ENCODE data around the gene C6orf132. TPM values are rescaled to one million over a fixed set of nuclear protein-coding genes. Genes with fewer than 3 reads are reported as not detected.

The C6orf132 gene
- total RNA-seq, 1 experiment from 2014 or later = 31.9 TPM

GRCh38 chr6:42120895-42121865 is 21.2 kb downstream of the C6orf132 start:
- no peak for DNase-seq (ENCODE audit: unreplicated experiment)
- no peak overlapping the region for H3K4me3 Mint-ChIP-seq (ENCODE audit: unreplicated experiment)
- BruUV-seq (replicated peaks) = no TSS peak
- no peaks in the 10 kb centered on the region for H3K27me3 Mint-ChIP-seq (ENCODE audit: insufficient read depth, unreplicated experiment)
- H3K36me3 Mint-ChIP-seq (ENCODE audit: insufficient read depth, unreplicated experiment) = peaks cover 15% of the 10 kb centered on the region
- TF ChIP-seq CTCF (IDR thresholded peaks at IDR 0.05; ENCODE audit: unreplicated experiment) = no peak
- CTCF ChIA-PET = interaction anchor here (0.5 to 1.3 kb wide), 3 partner anchors 18 to 47 kb away, joined by 3 to 5 read pairs (median 3); no protein-coding TSS in a partner anchor
- peak overlapping the region; percentile 89 for H3K27ac Mint-ChIP-seq (ENCODE audit: low read depth, unreplicated experiment)
- intact Hi-C loops (cut with micrococcal nuclease) = no loop called here
- POLR2A ChIA-PET = interaction anchor here (0.7 to 2.8 kb wide), 5 partner anchors 18 to 73 kb away, joined by 3 to 15 read pairs (median 5); partner anchors contain the start of gene C6orf132
- H3K4me1 Mint-ChIP-seq (ENCODE audit: insufficient read depth, unreplicated experiment) = peaks cover 31% of the 10 kb centered on the region
- no peaks in the 10 kb centered on the region for H3K9me3 Mint-ChIP-seq (ENCODE audit: unreplicated experiment)

- Mint-ChIP-seq H3K4me3 (ENCODE audit: unreplicated experiment) (no peak overlapping the region), H3K27me3 (ENCODE audit: insufficient read depth, unreplicated experiment) (no peaks in the 10 kb centered on the region), H3K36me3 (ENCODE audit: insufficient read depth, unreplicated experiment) (peaks cover 5% of the 10 kb centered on the region), H3K4me1 (ENCODE audit: insufficient read depth, unreplicated experiment) (peaks cover 26% of the 10 kb centered on the region), H3K27ac (ENCODE audit: low read depth, unreplicated experiment) (peak overlapping the region; percentile 63), H3K9me3 (ENCODE audit: unreplicated experiment) (no peaks in the 10 kb centered on the region)
- no TSS peak for BruUV-seq (replicated peaks)
- POLR2A ChIA-PET = interaction anchor here (0.7 to 4.0 kb wide), 14 partner anchors 9 to 445 kb away, joined by 3 to 32 read pairs (median 4); partner anchors contain the start of genes C6orf132, TAF8 and UBR2
- CTCF ChIA-PET = interaction anchor here (0.6 to 1.1 kb wide), 7 partner anchors 11 to 1045 kb away, joined by 3 to 5 read pairs (median 4); no protein-coding TSS in a partner anchor
- intact Hi-C loops (cut with micrococcal nuclease) = loop anchor here (2.0 kb wide), 1 partner anchor 22 kb away; no protein-coding TSS in a partner anchor
- TF ChIP-seq CTCF (IDR thresholded peaks at IDR 0.05; ENCODE audit: unreplicated experiment) = no peak
- peak; percentile 89 for DNase-seq (ENCODE audit: unreplicated experiment)
Measured at GRCh38 chr6:42118162-42119001, 24.0 kb downstream of the C6orf132 start.

- H3K4me1 Mint-ChIP-seq (ENCODE audit: insufficient read depth, unreplicated experiment) = peaks cover 21% of the 10 kb centered on the region
- intact Hi-C loops (cut with micrococcal nuclease) = loop anchor here (2.0 kb wide), 1 partner anchor 23 kb away; no protein-coding TSS in a partner anchor
- H3K4me3 Mint-ChIP-seq (ENCODE audit: unreplicated experiment) = no peak overlapping the region
- H3K27ac Mint-ChIP-seq (ENCODE audit: low read depth, unreplicated experiment) = peak overlapping the region; percentile 63
- CTCF ChIA-PET = interaction anchor here (1.1 to 1.6 kb wide), 2 partner anchors 11 to 18 kb away, joined by 3 to 8 read pairs; no protein-coding TSS in a partner anchor
- no TSS peak for BruUV-seq (replicated peaks)
- H3K9me3 Mint-ChIP-seq (ENCODE audit: unreplicated experiment) = no peaks in the 10 kb centered on the region
- H3K27me3 Mint-ChIP-seq (ENCODE audit: insufficient read depth, unreplicated experiment) = no peaks in the 10 kb centered on the region
- TF ChIP-seq CTCF (IDR thresholded peaks at IDR 0.05; ENCODE audit: unreplicated experiment) = no peak
- peaks cover 5% of the 10 kb centered on the region for H3K36me3 Mint-ChIP-seq (ENCODE audit: insufficient read depth, unreplicated experiment)
- DNase-seq (ENCODE audit: unreplicated experiment) = no peak
- POLR2A ChIA-PET = interaction anchor here (0.5 to 4.0 kb wide), 9 partner anchors 10 to 71 kb away, joined by 3 to 32 read pairs (median 5); partner anchors contain the start of genes C6orf132 and TAF8
Measured at GRCh38 chr6:42117843-42118161, 24.6 kb downstream of the C6orf132 start.

Data from MCF 10A (cell line).